GM12878 (cell line): ENCODE results near the gene REEP2. TPM values are rescaled to one million over a fixed set of nuclear protein-coding genes. Genes with fewer than 3 reads are reported as not detected.

Experiments used
- BCL11A ChIP-seq: IDR thresholded peaks from 2 replicates; pipeline ENCODE4 v1.6.1; 2011; ENCODE audit warnings: low read depth, low read length
- HDAC6 ChIP-seq: fragments of 200-600 bp; sonication (generic); IDR thresholded peaks from one replicate; pipeline ENCODE4 v1.8.0; 2017; ENCODE audit warnings: antibody characterized with exemption; ENCODE audit not compliant: unreplicated experiment
- NFYB ChIP-seq: IDR thresholded peaks from 2 replicates; pipeline ENCODE4 v1.6.1; 2011; ENCODE audit warnings: low read depth, mild to moderate bottlenecking, low read length, improper control_type of control experiment, moderate library complexity; ENCODE audit not compliant: insufficient read depth
- NR2C1 ChIP-seq: fragments of 450-650 bp; IDR thresholded peaks from 2 replicates; pipeline ENCODE4 v1.6.1; 2017; ENCODE audit warnings: antibody characterized with exemption, mild to moderate bottlenecking, moderate library complexity
- POLR2A ChIP-seq: IDR thresholded peaks from 2 replicates; pipeline ENCODE4 v1.6.1; 2011; ENCODE audit warnings: low read depth, mild to moderate bottlenecking, low read length
- SIX5 ChIP-seq: IDR thresholded peaks from 2 replicates; pipeline ENCODE4 v1.6.1; 2011; ENCODE audit warnings: mild to moderate bottlenecking, low read depth, low read length, moderate library complexity; ENCODE audit not compliant: severe bottlenecking
- SREBF1 ChIP-seq: IDR thresholded peaks from 2 replicates; pipeline ENCODE4 v1.6.1; 2012; ENCODE audit warnings: mild to moderate bottlenecking, low read length
- SRF ChIP-seq, 2 experiments: IDR thresholded peaks; 2 replicates each; pipeline ENCODE4 v1.6.1; 2011; ENCODE audit warnings: low read depth in 2 of 2, low read length in 2 of 2, mild to moderate bottlenecking in 1 of 2, moderate library complexity in 1 of 2
- STAT3 ChIP-seq: IDR thresholded peaks from 2 replicates; pipeline ENCODE4 v1.6.1; 2011; ENCODE audit warnings: low read depth, low read length, improper control_type of control experiment
- WRNIP1 ChIP-seq: IDR thresholded peaks from 2 replicates; pipeline ENCODE4 v1.6.1; 2011; ENCODE audit warnings: low read depth, low read length, improper control_type of control experiment, borderline replicate concordance
- ZNF687 ChIP-seq: fragments of 450-650 bp; IDR thresholded peaks from 2 replicates; pipeline ENCODE4 v1.6.1; 2017; ENCODE audit warnings: mild to moderate bottlenecking, moderate library complexity
- polyA plus RNA-seq, 11 experiments: library from polyadenylated mRNA; depleted of rRNA in 4 of 11; unstranded in 6 of 11; stranded (reverse) in 5 of 11; fragments of >200 nt; fragmentation: Nextera tagmentation in 4 of 11; fragmentation: Illumina TruSeq in 1 of 11; extraction: Ambion mirVana in 4 of 11; extraction: Trizol in 1 of 11; gene quantifications; 1 replicate in 1 of 11; 2 replicates in 10 of 11; pipeline versions ENCODE4 v1.2.1 to v1.2.3, GENCODE V29; 2011 to 2016; ENCODE audit warnings: inconsistent platforms in 2 of 11, missing spikeins in 2 of 11, low read depth in 1 of 11
- small RNA-seq: library from RNA; depleted of rRNA; stranded (forward); fragments of <200 nt; gene quantifications from one replicate; pipeline ENCODE3, GENCODE V24; 2014
- total RNA-seq, 4 experiments: library from RNA; depleted of rRNA in 3 of 4; stranded (reverse); fragments of >200 nt in 3 of 4; fragmentation: Illumina TruSeq in 1 of 4; extraction: Trizol in 1 of 4; gene quantifications; 2 replicates each; pipeline versions ENCODE4 v1.2.1 to v1.2.3, GENCODE V29; 2013 to 2021

The REEP2 gene
- total and polyA plus RNA-seq, 10 of the 15 experiments (the other 5 are each of a cell fraction or from before 2014, with no cell fraction given): 0.10 to 3.1 (median 2.0) TPM

DNA sequence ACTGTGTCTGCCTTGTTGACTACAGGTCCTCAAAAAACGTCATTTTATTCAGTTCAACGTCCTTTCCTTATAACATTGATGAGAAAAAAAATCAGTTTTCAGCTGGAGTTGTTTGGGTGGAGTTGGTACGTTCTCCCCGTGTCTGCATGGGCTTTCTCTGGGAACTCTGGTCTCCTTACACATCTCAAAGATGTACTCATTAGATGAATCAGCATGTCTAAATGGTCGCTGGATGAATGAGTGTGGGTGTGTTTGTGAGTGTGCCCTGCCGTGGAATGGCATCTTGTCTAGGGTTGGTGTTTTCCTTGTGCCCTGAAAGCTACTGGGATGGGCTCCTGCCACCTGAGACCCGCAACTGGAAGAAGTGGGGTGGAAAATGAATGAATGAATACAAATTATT lies 56.5 kb downstream of the REEP2 start (continued):
- no peak for TF ChIP-seq ZNF687
- TF ChIP-seq STAT3: no peak
- TF ChIP-seq WRNIP1: no peak
- TF ChIP-seq SRF (IDR thresholded peaks at IDR 0.05; ENCODE audit: low read depth in 2 of 2, low read length in 2 of 2): no peak
- TF ChIP-seq HDAC6: no peak
- TF ChIP-seq NFYB: no peak
- no peak for TF ChIP-seq POLR2A
- TF ChIP-seq NR2C1: no peak
- no peak for TF ChIP-seq SREBF1
- TF ChIP-seq SIX5: no peak
- no peak for TF ChIP-seq BCL11A

Small RNAs within 50 kb of the gene (small RNA-seq; reads per million reads assigned to genes)
- not detected for gene AC113403.1

Other genes with a start within 250 kb of the REEP2 start
Only the 7 nearest of the 8 such genes appear.
- gene GFRA3, start 164.4 kb upstream of the REEP2 start, total RNA-seq (2014; rRNA removed): not detected in 2 replicates
- not detected in 2 replicates for gene GFRA3, start 164.4 kb upstream of the REEP2 start, total RNA-seq (2014; rRNA removed; fragmentation: Illumina TruSeq; extraction: Trizol)
- 0.10 TPM in 1 of 2 replicates, not detected in the other for gene GFRA3, start 164.4 kb upstream of the REEP2 start, total RNA-seq (2021)
- gene GFRA3, start 164.4 kb upstream of the REEP2 start, polyA plus RNA-seq (2011; rRNA removed): not detected in 2 replicates
- gene GFRA3, start 164.4 kb upstream of the REEP2 start, polyA plus RNA-seq (2014; fragmentation: Illumina TruSeq; extraction: Trizol): 0.06 TPM in 1 of 2 replicates, not detected in the other
- not detected for gene GFRA3, start 164.4 kb upstream of the REEP2 start, polyA plus RNA-seq (2014; fragmentation: Nextera tagmentation; extraction: Ambion mirVana)
- 0.24 TPM in 1 of 2 replicates, not detected in the other for gene GFRA3, start 164.4 kb upstream of the REEP2 start, polyA plus RNA-seq (2014; rRNA removed)
- under 1 TPM in 1 of 2 experiments, not detected in 1; 0.08 TPM for gene GFRA3, start 164.4 kb upstream of the REEP2 start, polyA plus RNA-seq (2016; fragmentation: Nextera tagmentation; extraction: Ambion mirVana)
- gene CDC25C, start 107.3 kb upstream of the REEP2 start, total RNA-seq (2014; rRNA removed): 12.2 and 14.4 TPM in 2 replicates
- 15.1 and 15.4 TPM in 2 replicates for gene CDC25C, start 107.3 kb upstream of the REEP2 start, total RNA-seq (2014; rRNA removed; fragmentation: Illumina TruSeq; extraction: Trizol)
- gene CDC25C, start 107.3 kb upstream of the REEP2 start, total RNA-seq (2021): 9.2 and 10.2 TPM in 2 replicates
- 30.7 and 38.9 TPM in 2 replicates for gene CDC25C, start 107.3 kb upstream of the REEP2 start, polyA plus RNA-seq (2011; rRNA removed)
- gene CDC25C, start 107.3 kb upstream of the REEP2 start, polyA plus RNA-seq (2014; fragmentation: Illumina TruSeq; extraction: Trizol): 15.9 and 21.4 TPM in 2 replicates
- gene CDC25C, start 107.3 kb upstream of the REEP2 start, polyA plus RNA-seq (2014; fragmentation: Nextera tagmentation; extraction: Ambion mirVana): 10 to 100 TPM; 14.0 to 14.3 TPM
- 11.4 and 11.6 TPM in 2 replicates for gene CDC25C, start 107.3 kb upstream of the REEP2 start, polyA plus RNA-seq (2014; rRNA removed)
- 10 to 100 TPM; 15.5 to 15.9 TPM for gene CDC25C, start 107.3 kb upstream of the REEP2 start, polyA plus RNA-seq (2016; fragmentation: Nextera tagmentation; extraction: Ambion mirVana)
- 25.6 and 29.4 TPM in 2 replicates for gene FAM53C, start 100.8 kb upstream of the REEP2 start, total RNA-seq (2014; rRNA removed)
- 16.8 and 17.6 TPM in 2 replicates for gene FAM53C, start 100.8 kb upstream of the REEP2 start, total RNA-seq (2014; rRNA removed; fragmentation: Illumina TruSeq; extraction: Trizol)
- 27.9 and 31.3 TPM in 2 replicates for gene FAM53C, start 100.8 kb upstream of the REEP2 start, total RNA-seq (2021)
- 21.8 and 29.3 TPM in 2 replicates for gene FAM53C, start 100.8 kb upstream of the REEP2 start, polyA plus RNA-seq (2011; rRNA removed)
- gene FAM53C, start 100.8 kb upstream of the REEP2 start, polyA plus RNA-seq (2014; fragmentation: Illumina TruSeq; extraction: Trizol): 20.1 and 22.5 TPM in 2 replicates
- 1 to 10 TPM; 8.0 to 8.8 TPM for gene FAM53C, start 100.8 kb upstream of the REEP2 start, polyA plus RNA-seq (2014; fragmentation: Nextera tagmentation; extraction: Ambion mirVana)
- gene FAM53C, start 100.8 kb upstream of the REEP2 start, polyA plus RNA-seq (2014; rRNA removed): 21.3 and 22.0 TPM in 2 replicates
- gene FAM53C, start 100.8 kb upstream of the REEP2 start, polyA plus RNA-seq (2016; fragmentation: Nextera tagmentation; extraction: Ambion mirVana): 10 to 100 TPM; 29.3 to 30.8 TPM
- gene KDM3B, start 86.4 kb upstream of the REEP2 start, total RNA-seq (2014; rRNA removed): 30.3 and 32.0 TPM in 2 replicates
- gene KDM3B, start 86.4 kb upstream of the REEP2 start, total RNA-seq (2014; rRNA removed; fragmentation: Illumina TruSeq; extraction: Trizol): 30.5 and 30.9 TPM in 2 replicates
- gene KDM3B, start 86.4 kb upstream of the REEP2 start, total RNA-seq (2021): 41.0 and 43.1 TPM in 2 replicates
- 31.3 and 35.0 TPM in 2 replicates for gene KDM3B, start 86.4 kb upstream of the REEP2 start, polyA plus RNA-seq (2011; rRNA removed)
- 45.7 and 52.5 TPM in 2 replicates for gene KDM3B, start 86.4 kb upstream of the REEP2 start, polyA plus RNA-seq (2014; fragmentation: Illumina TruSeq; extraction: Trizol)
- 1 to 10 TPM; 8.5 to 9.6 TPM for gene KDM3B, start 86.4 kb upstream of the REEP2 start, polyA plus RNA-seq (2014; fragmentation: Nextera tagmentation; extraction: Ambion mirVana)
- gene KDM3B, start 86.4 kb upstream of the REEP2 start, polyA plus RNA-seq (2014; rRNA removed): 26.7 and 27.7 TPM in 2 replicates
- gene KDM3B, start 86.4 kb upstream of the REEP2 start, polyA plus RNA-seq (2016; fragmentation: Nextera tagmentation; extraction: Ambion mirVana): 10 to 100 TPM; 13.9 to 14.8 TPM
- gene EGR1, start 26.4 kb downstream of the REEP2 start, total RNA-seq (2014; rRNA removed): 0.82 and 1.1 TPM in 2 replicates
- 0.89 and 0.92 TPM in 2 replicates for gene EGR1, start 26.4 kb downstream of the REEP2 start, total RNA-seq (2014; rRNA removed; fragmentation: Illumina TruSeq; extraction: Trizol)
- 7.3 and 9.0 TPM in 2 replicates for gene EGR1, start 26.4 kb downstream of the REEP2 start, total RNA-seq (2021)
- gene EGR1, start 26.4 kb downstream of the REEP2 start, polyA plus RNA-seq (2011; rRNA removed): 2.2 and 2.3 TPM in 2 replicates
- 4.3 and 5.7 TPM in 2 replicates for gene EGR1, start 26.4 kb downstream of the REEP2 start, polyA plus RNA-seq (2014; fragmentation: Illumina TruSeq; extraction: Trizol)
- 1 to 10 TPM; 1.7 to 2.8 TPM for gene EGR1, start 26.4 kb downstream of the REEP2 start, polyA plus RNA-seq (2014; fragmentation: Nextera tagmentation; extraction: Ambion mirVana)
- gene EGR1, start 26.4 kb downstream of the REEP2 start, polyA plus RNA-seq (2014; rRNA removed): 4.6 and 5.5 TPM in 2 replicates
- gene EGR1, start 26.4 kb downstream of the REEP2 start, polyA plus RNA-seq (2016; fragmentation: Nextera tagmentation; extraction: Ambion mirVana): 1 to 10 TPM; 1.6 to 3.1 TPM
- gene ETF1, start 104.2 kb downstream of the REEP2 start, total RNA-seq (2014; rRNA removed): 98.2 and 109 TPM in 2 replicates
- 110 and 128 TPM in 2 replicates for gene ETF1, start 104.2 kb downstream of the REEP2 start, total RNA-seq (2014; rRNA removed; fragmentation: Illumina TruSeq; extraction: Trizol)
- gene ETF1, start 104.2 kb downstream of the REEP2 start, total RNA-seq (2021): 130 and 138 TPM in 2 replicates
- 77.4 and 106 TPM in 2 replicates for gene ETF1, start 104.2 kb downstream of the REEP2 start, polyA plus RNA-seq (2011; rRNA removed)
- gene ETF1, start 104.2 kb downstream of the REEP2 start, polyA plus RNA-seq (2014; fragmentation: Illumina TruSeq; extraction: Trizol): 145 and 187 TPM in 2 replicates
- 10 to 100 TPM; 29.8 to 44.9 TPM for gene ETF1, start 104.2 kb downstream of the REEP2 start, polyA plus RNA-seq (2014; fragmentation: Nextera tagmentation; extraction: Ambion mirVana)
- gene ETF1, start 104.2 kb downstream of the REEP2 start, polyA plus RNA-seq (2014; rRNA removed): 84.5 and 123 TPM in 2 replicates
- 100 to 1,000 TPM; 106 to 111 TPM for gene ETF1, start 104.2 kb downstream of the REEP2 start, polyA plus RNA-seq (2016; fragmentation: Nextera tagmentation; extraction: Ambion mirVana)
- gene HSPA9, start 136.3 kb downstream of the REEP2 start, total RNA-seq (2014; rRNA removed): 412 and 440 TPM in 2 replicates
- 386 and 395 TPM in 2 replicates for gene HSPA9, start 136.3 kb downstream of the REEP2 start, total RNA-seq (2014; rRNA removed; fragmentation: Illumina TruSeq; extraction: Trizol)
- gene HSPA9, start 136.3 kb downstream of the REEP2 start, total RNA-seq (2021): 307 and 347 TPM in 2 replicates
- gene HSPA9, start 136.3 kb downstream of the REEP2 start, polyA plus RNA-seq (2011; rRNA removed): 253 and 311 TPM in 2 replicates
- gene HSPA9, start 136.3 kb downstream of the REEP2 start, polyA plus RNA-seq (2014; fragmentation: Illumina TruSeq; extraction: Trizol): 357 and 449 TPM in 2 replicates
- gene HSPA9, start 136.3 kb downstream of the REEP2 start, polyA plus RNA-seq (2014; fragmentation: Nextera tagmentation; extraction: Ambion mirVana): 100 to 1,000 TPM; 145 to 294 TPM
- 329 and 337 TPM in 2 replicates for gene HSPA9, start 136.3 kb downstream of the REEP2 start, polyA plus RNA-seq (2014; rRNA removed)
- gene HSPA9, start 136.3 kb downstream of the REEP2 start, polyA plus RNA-seq (2016; fragmentation: Nextera tagmentation; extraction: Ambion mirVana): 100 to 1,000 TPM; 440 to 455 TPM